A549 (cell line): ENCODE results near the gene ADGRD1.

ENCODE experiments used
- BCL3 ChIP-seq: fragments of >200 bp; sonication (Bioruptor Twin); formaldehyde crosslinking; IDR thresholded peaks from 3 replicates; pipeline ENCODE4 v1.6.1; 2016
- EP300 ChIP-seq, 2 experiments: fragments of >200 bp; sonication (Bioruptor Twin); formaldehyde crosslinking; IDR thresholded peaks; 2 replicates in 1 of 2; 3 replicates in 1 of 2; pipeline ENCODE4 v1.6.1; 2016 to 2017
- JUNB ChIP-seq: fragments of >200 bp; sonication (Bioruptor Twin); formaldehyde crosslinking; IDR thresholded peaks from 2 replicates; pipeline ENCODE4 v1.6.1; 2016
- POLR2A ChIP-seq: IDR thresholded peaks from 2 replicates; pipeline ENCODE4 v1.6.1; 2012; ENCODE audit warnings: mild to moderate bottlenecking, low read length

DNA sequence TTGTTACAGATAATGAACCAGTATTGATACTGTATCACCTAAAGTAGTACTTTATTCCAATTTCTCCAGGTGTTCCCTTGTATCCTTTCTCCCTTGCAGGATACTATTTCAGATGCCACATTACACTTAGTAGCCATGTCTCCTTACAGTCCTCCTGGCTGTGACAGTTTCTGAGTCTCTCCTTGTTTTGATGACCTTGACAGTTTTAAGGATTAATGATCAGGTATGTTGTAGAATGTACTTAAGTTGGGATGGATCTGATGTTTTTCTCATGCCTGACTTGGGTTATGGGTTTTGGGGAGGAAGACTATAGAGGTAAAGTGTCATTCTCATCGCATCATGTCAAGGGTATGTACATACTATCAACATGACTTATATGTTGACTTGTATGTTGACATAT lies 193.6 kb downstream of the ADGRD1 start:
- TF ChIP-seq POLR2A (no peak), BCL3 (no peak), EP300 (IDR thresholded peaks at IDR 0.05) (no peak), JUNB (no peak)
